Large intestine (tissue), 3 donors: ENCODE measurements around the gene CMIP. TPM values are rescaled to one million over a fixed set of nuclear protein-coding genes. Genes with fewer than 3 reads are reported as not detected.
A peak's percentile ranks its signal among the peaks of the same experiment; 100 is the strongest.

Source experiments
- DNase-seq, 2 donors: peaks; one replicate each; pipeline versions ENCODE4 v3.0.0 to v3.0.0-alpha.2; 2013
- H3K27ac ChIP-seq: one replicate; pipeline ENCODE4 v1.5.1; 2013; ENCODE audit warnings: low read length
- H3K27me3 ChIP-seq: 2 replicates; pipeline ENCODE4 v1.6.1; 2013; ENCODE audit warnings: low read length; ENCODE audit not compliant: control insufficient read depth, insufficient read depth
- H3K36me3 ChIP-seq: 2 replicates; pipeline ENCODE4 v1.6.1; 2013; ENCODE audit warnings: low read length; ENCODE audit not compliant: control insufficient read depth, insufficient read depth
- H3K4me1 ChIP-seq: one replicate; pipeline ENCODE4 v1.6.1; 2013; ENCODE audit warnings: low read length; ENCODE audit not compliant: control insufficient read depth, insufficient read depth
- H3K4me3 ChIP-seq: one replicate; pipeline ENCODE4 v1.5.1; 2013; ENCODE audit warnings: low read length
- H3K9me3 ChIP-seq: one replicate; pipeline ENCODE4 v1.6.1; 2013; ENCODE audit warnings: mild to moderate bottlenecking, low read depth, low read length, moderate library complexity; ENCODE audit not compliant: control insufficient read depth
- WGBS: methylation state at CpG from one replicate; pipeline ENCODE4 v1.1.5; 2013; ENCODE audit warnings: low lambda C conversion rate; ENCODE audit not compliant: insufficient coverage; 5-methylcytosine and 5-hydroxymethylcytosine counted together
- polyA plus RNA-seq: library from polyadenylated mRNA; unstranded; fragments of 120-200 nt; gene quantifications from one replicate; pipeline ENCODE4 v1.2.1, GENCODE V29; 2013

CMIP gene
- polyA plus RNA-seq, 1 donor = 64.5 TPM

DNA sequence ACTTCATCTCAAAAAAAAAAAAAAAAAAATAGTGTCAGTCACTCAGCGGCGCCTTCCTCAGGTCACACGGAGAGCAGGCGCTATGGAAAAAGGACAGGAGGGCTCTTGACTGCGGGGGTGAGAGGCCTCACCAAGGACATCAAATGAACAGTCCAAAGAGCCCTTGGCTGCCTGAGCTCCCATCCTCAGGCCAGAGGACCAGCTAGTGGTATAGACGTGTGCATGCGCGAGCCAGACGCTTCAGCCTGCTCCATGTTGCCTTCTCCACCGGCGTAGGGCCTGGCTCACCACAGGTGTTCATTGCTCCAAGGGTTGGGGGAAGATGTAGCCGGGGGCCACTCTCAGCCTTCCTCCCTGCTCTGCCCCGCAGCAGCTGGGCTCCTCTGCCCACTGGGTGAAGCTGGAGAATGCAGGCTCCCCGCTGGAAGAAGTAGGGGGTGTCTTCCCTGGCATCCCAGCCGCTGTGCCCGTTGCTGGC is 268.7 kb downstream of the CMIP start:
- no peak overlapping the region for H3K4me3 ChIP-seq
- H3K36me3 ChIP-seq = peaks cover 26% of the 10 kb centered on the region
- no peak overlapping the region for H3K27ac ChIP-seq
- 73% methylated on average over 3 of the region's 16 CpGs for WGBS
- H3K9me3 ChIP-seq = no peaks in the 10 kb centered on the region
- DNase-seq = no peak
- peaks cover 2% of the 10 kb centered on the region for H3K4me1 ChIP-seq
- no peaks in the 10 kb centered on the region for H3K27me3 ChIP-seq

DNA sequence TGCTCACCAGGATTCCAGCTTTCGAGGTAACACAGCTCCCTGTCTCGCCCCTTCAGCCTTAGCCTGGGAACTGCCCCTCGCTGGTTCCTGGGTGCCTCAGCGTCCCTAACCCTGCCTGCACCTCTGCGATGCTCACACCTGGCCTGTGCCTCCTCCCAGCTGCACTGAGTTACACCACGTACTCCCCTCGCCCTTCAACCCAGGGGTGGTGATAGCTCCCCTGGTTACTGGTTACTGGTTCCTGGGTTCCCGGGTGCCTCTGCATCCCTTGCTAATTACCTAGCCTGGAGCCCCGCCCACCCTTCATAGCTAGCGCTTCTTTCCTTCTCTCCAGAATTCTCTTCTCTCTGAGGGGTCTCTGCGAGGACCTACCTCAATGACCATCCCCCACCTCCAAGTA is 269.2 kb downstream of the CMIP start:
- Histone ChIP-seq H3K4me3 (no peak overlapping the region), H3K27me3 (no peaks in the 10 kb centered on the region), H3K9me3 (no peaks in the 10 kb centered on the region), H3K36me3 (peaks cover 22% of the 10 kb centered on the region), H3K4me1 (peaks cover 2% of the 10 kb centered on the region), H3K27ac (no peak overlapping the region)
- WGBS = no CpG with 5 or more reads among the region's 11 CpGs
- DNase-seq = no peak

DNA sequence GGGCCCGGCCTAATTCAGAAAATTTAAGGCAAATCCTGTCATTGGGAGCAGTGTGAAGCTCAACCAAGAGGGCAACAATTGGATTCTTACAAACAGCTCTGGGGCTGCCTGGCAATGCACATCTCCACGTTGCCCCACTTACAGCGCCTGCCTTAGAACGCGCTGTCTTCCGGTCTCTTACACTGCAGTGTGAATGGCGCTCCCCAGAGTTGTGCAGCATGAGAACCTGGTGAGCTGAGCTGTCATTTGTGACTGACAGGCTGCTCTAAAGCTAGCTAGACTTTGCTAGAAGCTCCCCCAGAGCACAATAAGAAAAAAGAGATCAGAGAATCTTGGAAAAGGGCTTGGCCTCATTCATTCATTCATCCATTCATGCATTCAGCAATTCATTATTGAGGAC is 270.0 kb downstream of the CMIP start:
- H3K27ac ChIP-seq = no peak overlapping the region
- peaks cover 14% of the 10 kb centered on the region for H3K36me3 ChIP-seq
- no CpG with 5 or more reads among the region's 7 CpGs for WGBS
- DNase-seq = no peak
- H3K27me3 ChIP-seq = no peaks in the 10 kb centered on the region
- H3K4me1 ChIP-seq = peaks cover 2% of the 10 kb centered on the region
- no peaks in the 10 kb centered on the region for H3K9me3 ChIP-seq
- H3K4me3 ChIP-seq = no peak overlapping the region

DNA sequence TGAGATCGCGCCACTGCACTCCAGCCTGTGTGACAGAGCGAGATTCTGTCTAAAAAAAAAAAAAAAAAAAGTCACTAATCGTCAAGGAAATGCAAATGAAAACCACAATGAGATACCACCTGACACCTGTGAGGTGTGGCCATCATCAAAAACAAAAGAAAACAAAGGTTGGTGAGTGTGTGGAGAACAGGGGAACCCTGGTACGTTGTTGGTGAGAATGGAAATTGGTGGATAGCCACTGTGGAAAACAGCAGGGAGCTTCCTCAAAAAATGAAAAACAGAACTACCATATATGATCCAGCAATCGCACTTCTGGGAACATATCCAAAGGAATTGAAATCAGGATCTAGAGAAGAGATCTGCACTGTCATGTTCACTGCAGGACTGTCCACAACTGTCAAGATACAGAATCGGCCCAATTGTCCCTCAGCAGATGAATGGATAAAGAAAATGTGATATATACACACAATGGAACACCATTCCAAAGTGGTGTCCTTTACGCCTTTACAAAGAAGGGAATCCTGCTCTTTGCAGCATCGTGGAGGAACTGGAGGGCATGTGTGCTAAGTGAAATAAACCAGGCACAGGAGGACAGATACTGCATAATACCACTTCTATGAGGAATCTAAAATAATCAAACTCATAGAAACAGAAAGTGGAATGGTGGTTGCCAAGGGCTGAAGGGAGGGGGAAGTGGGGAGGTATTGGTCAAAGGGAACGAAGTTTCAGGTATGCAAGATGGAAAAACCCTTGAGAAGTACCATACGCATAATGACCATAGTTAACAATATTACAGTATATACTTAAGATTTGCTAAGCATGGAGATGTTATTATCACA is 271.0 kb downstream of the CMIP start:
- WGBS = no CpG with 5 or more reads among the region's 11 CpGs
- Histone ChIP-seq H3K36me3 (peaks cover 9% of the 10 kb centered on the region), H3K4me1 (peaks cover 2% of the 10 kb centered on the region), H3K27me3 (no peaks in the 10 kb centered on the region), H3K4me3 (no peak overlapping the region), H3K9me3 (no peaks in the 10 kb centered on the region), H3K27ac (no peak overlapping the region)
- no peak for DNase-seq

DNA sequence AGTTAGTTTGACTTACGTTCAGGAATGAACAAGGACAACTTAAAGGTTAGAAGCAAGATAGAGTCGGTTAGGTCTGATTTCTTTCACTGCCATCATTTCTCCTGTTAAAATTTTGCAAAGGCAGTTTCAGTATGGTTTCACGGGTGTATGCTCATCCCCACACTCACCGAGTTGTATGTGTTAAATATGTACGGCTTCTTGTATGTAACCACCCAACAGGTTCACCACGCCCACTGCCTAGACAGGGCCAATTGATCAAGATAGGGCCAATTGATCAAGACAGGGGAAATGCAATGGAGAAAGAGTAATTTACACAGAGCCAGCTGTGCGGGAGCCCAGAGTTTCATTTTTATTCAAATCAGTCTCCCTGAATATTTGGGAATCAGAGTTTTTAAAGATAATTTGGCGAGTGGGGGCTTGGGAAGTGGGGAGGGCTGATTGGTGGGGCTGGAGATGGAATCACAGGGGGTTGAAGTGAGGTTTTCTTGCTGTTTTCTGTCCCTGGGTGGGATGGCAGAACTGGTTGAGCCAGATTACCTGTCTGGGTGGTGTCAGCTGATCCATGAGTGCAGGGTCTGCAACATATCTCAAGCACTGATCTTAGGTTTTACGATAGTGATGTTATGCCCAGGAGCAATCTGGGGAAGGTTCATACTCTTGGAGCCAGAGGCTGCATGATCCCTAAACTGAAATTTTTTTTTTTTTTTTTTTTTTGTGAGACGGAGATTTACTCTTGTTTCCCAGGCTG is 272.0 kb downstream of the CMIP start:
- Histone ChIP-seq H3K27ac (no peak overlapping the region), H3K4me1 (peaks cover 2% of the 10 kb centered on the region)
- WGBS = 67% methylated on average over 1 of the region's 10 CpGs

DNA sequence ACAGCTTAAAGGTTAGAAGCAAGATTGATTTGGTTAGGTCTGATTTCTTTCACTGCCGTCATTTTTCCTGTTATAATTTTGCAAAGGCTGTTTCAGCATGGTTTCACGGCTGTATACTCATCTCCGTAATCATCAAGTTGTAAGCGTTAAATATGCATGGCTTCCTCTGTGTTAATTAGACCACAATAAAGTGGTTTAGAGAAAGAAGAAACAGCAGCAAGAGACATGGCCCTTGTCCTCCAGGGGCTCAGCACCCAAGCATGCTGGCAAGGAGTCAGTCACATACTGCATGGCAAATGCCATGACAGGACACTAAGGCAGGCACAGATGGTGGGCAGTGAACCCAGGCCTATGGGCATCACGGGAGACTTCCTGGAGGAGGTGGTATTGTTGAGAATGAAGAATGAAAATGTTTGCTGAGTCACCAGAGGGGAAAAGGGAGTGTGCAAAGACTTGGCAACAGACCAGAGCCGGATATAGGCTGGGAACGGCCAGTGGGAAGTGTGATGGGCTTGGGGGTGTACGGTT is 273.1 kb downstream of the CMIP start:
- H3K9me3 ChIP-seq = no peaks in the 10 kb centered on the region

More for the DNA sequence above, 272.0 kb downstream of the CMIP start:
- H3K27me3 ChIP-seq = no peaks in the 10 kb centered on the region
- H3K4me3 ChIP-seq = no peak overlapping the region
- H3K9me3 ChIP-seq = no peaks in the 10 kb centered on the region
- no peak for DNase-seq
- H3K36me3 ChIP-seq = peaks cover 4% of the 10 kb centered on the region

DNA sequence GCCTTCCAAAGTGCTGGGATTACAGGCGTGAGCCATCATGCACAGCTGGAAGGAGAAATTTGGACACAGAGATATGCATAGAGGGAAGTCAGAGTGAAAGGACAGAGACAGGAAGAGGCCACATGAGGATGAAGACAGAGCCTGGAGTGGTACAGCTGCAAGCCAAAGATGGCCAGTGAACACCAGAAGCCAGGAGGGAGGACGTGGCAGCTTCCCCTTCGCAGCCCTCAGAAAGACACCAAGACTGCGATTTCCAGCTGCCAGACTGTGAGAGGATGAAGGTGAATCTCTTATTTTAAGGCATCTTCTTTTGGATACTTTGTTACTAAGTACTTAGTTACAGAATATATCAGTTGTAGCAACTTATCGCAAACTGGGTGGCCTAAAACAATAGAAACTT is 274.0 kb downstream of the CMIP start:
- H3K4me3 ChIP-seq = no peak overlapping the region
- no peak overlapping the region for H3K27ac ChIP-seq
- no CpG with 5 or more reads among the region's 5 CpGs for WGBS
- no peaks in the 10 kb centered on the region for H3K9me3 ChIP-seq
- no peaks in the 10 kb centered on the region for H3K27me3 ChIP-seq
- H3K4me1 ChIP-seq = no peaks in the 10 kb centered on the region
- H3K36me3 ChIP-seq = no peaks in the 10 kb centered on the region
- no peak for DNase-seq

More for the DNA sequence above, 273.1 kb downstream of the CMIP start:
- Histone ChIP-seq H3K27me3 (no peaks in the 10 kb centered on the region), H3K27ac (no peak overlapping the region), H3K4me1 (no peaks in the 10 kb centered on the region), H3K36me3 (no peaks in the 10 kb centered on the region), H3K4me3 (no peak overlapping the region)
- DNase-seq = no peak
- WGBS = no CpG with 5 or more reads among the region's 8 CpGs

DNA sequence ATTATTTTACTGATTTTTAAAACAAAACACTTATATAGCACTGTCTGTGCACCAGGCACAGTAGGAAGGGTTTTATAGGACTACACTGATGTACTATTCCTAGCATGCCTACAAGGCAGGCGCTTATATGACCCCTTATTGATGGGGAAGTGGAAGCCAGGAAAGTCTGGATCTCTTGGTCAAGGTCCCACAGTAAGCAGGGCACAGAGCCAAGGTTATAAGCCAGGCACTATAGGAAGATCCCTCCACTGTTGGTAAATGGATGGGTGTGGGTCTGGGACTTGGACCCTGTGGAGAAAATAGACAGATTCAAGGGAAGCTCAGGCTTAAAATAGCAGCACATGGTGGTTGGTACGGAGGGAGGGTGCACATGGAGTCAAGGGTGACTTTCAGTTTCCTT is 275.4 kb downstream of the CMIP start:
- DNase-seq = no peak
- no CpG with 5 or more reads among the region's 2 CpGs for WGBS
- no peak overlapping the region for H3K27ac ChIP-seq

DNA sequence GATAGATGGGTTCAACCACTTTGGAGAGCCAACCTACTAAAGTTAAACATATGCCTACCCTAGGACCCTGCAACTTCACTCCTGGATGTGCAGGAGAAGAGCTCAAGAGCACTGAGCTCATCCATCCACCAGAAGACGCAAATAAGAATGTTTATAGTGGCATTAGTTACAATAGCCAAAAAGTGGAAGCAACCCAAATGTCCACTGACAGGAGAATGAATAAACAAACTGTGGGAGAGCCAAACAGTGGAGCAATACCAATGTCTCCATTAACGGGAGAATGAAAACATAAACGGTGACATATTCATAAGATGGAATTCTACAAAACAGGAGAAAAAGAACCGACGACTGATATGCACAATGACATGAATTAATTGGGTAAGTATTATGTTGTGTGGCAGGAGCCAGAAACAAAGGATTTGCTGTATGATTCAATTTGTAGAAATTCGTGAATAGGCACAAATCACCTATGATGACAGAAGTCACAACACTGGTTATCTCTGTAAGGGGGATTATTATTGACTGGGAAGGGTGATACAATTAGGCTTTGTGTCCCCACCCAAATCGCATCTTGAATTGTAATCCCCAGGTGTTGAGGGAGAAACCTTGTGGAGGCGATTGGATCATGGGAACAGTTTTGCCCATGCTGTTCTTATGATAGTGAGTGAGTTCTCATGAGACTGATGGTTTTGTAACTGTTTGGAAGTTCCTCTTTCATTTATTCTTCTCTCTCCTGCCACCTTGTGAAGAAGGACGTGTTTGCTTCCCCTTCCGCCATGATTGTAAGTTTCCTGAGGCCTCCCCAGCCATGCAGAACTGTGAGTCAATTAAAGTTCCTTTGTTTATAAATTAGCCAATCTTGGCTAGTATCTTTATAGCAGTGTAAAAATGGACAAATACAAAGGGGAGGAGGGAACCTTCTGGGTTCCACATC is 276.6 kb downstream of the CMIP start:
- H3K27me3 ChIP-seq = peaks cover 7% of the 10 kb centered on the region
- no peaks in the 10 kb centered on the region for H3K4me1 ChIP-seq
- no peak overlapping the region for H3K4me3 ChIP-seq
- DNase-seq = no peak
- no peaks in the 10 kb centered on the region for H3K36me3 ChIP-seq
- whole genome bisulfite sequencing = 100% methylated on average over 1 of the region's 10 CpGs
- H3K27ac ChIP-seq = peak overlapping the region; percentile 16
- H3K9me3 ChIP-seq = no peaks in the 10 kb centered on the region

More for the DNA sequence above, 275.4 kb downstream of the CMIP start:
- no peaks in the 10 kb centered on the region for H3K4me1 ChIP-seq
- H3K4me3 ChIP-seq = no peak overlapping the region
- H3K27me3 ChIP-seq = peaks cover 4% of the 10 kb centered on the region
- H3K36me3 ChIP-seq = no peaks in the 10 kb centered on the region
- H3K9me3 ChIP-seq = no peaks in the 10 kb centered on the region
